Gastrocnemius medialis (tissue), 4 donors: ENCODE measurements around the gene RASSF5. TPM values are rescaled to one million over a fixed set of nuclear protein-coding genes. Genes with fewer than 3 reads are reported as not detected.
A peak's percentile ranks its signal among the peaks of the same experiment; 100 is the strongest.

ENCODE experiments used
- ATAC-seq, 2 donors: fragments of 150-250 bp; one replicate each; pipeline ENCODE4 v1.9.1; 2016
- DNase-seq, 2 donors: peaks; one replicate each; pipeline ENCODE4 v3.0.0-alpha.2; 2019
- H3K27ac ChIP-seq, 4 donors: fragments of 200-600 bp; sonication (generic); 1 replicate in 1 of 4; 2 replicates in 3 of 4; pipeline ENCODE4 v1.5.1; 2016 to 2018; ENCODE audit warnings: mild to moderate bottlenecking in 2 of 4, moderate library complexity in 1 of 4
- H3K27me3 ChIP-seq, 3 donors: fragments of 200-600 bp; sonication (generic) in 2 of 3; 1 replicate in 1 of 3; 2 replicates in 2 of 3; pipeline versions ENCODE4 v1.5.1 to v1.6.0; 2016 to 2019; ENCODE audit warnings: mild to moderate bottlenecking in 1 of 3, moderate library complexity in 1 of 3
- H3K36me3 ChIP-seq, 2 donors: fragments of 200-600 bp; sonication (generic) in 1 of 2; one replicate each; pipeline ENCODE4 v1.5.1; 2017 to 2018
- H3K4me1 ChIP-seq, 2 donors: fragments of 200-600 bp; sonication (generic) in 1 of 2; one replicate each; pipeline ENCODE4 v1.5.1; 2016 to 2017; ENCODE audit warnings: mild to moderate bottlenecking in 2 of 2
- H3K4me3 ChIP-seq, 4 donors: fragments of 200-600 bp; sonication (generic) in 3 of 4; 1 replicate in 1 of 4; 2 replicates in 3 of 4; pipeline ENCODE4 v1.5.1; 2016 to 2019; ENCODE audit warnings: mild to moderate bottlenecking in 2 of 4
- H3K9me3 ChIP-seq, 3 donors: fragments of 200-600 bp; sonication (generic) in 2 of 3; 1 replicate in 1 of 3; 2 replicates in 2 of 3; pipeline ENCODE4 v1.5.1; 2016 to 2019
- CTCF ChIP-seq, 5 experiments: fragments of 450-650 bp in 3 of 5; fragments of 200-600 bp in 2 of 5; sonication (generic) in 2 of 5; IDR thresholded peaks in 4 of 5; conservative IDR thresholded peaks in 1 of 5; 1 replicate in 4 of 5; 2 replicates in 1 of 5; pipeline ENCODE4 v1.5.1; 2016 to 2019; ENCODE audit warnings: antibody characterized with exemption in 5 of 5, mild to moderate bottlenecking in 3 of 5, moderate library complexity in 3 of 5
- POLR2A ChIP-seq, 2 donors: fragments of 450-650 bp; IDR thresholded peaks; one replicate each; pipeline ENCODE4 v1.6.1; 2017; ENCODE audit warnings: antibody characterized with exemption in 2 of 2, mild to moderate bottlenecking in 2 of 2, moderate library complexity in 2 of 2
- in situ Hi-C, 4 donors: fragments of 200-750 bp; cut with MboI; loops; one replicate each; pipeline versions ENCODE4 v1.15.0 to v1.8.0; 2017; ENCODE audit warnings: low sequenced_read_pairs in 4 of 4
- intact Hi-C: fragments of 100-400 bp; cut with DNase I; formaldehyde crosslinking; loops from one replicate; pipeline ENCODE4 v1.15.1; 2023; ENCODE audit warnings: low total_unique reads
- total RNA-seq, 4 donors: library from RNA; depleted of rRNA; stranded (reverse); fragments of >200 nt; gene quantifications; one replicate each; pipeline versions ENCODE4 v1.1.0 to v1.2.3, GENCODE V29; 2016

The RASSF5 gene
- total RNA-seq, 4 donors from 2014 or later: 5.9 to 15.9 (median 9.4) TPM

- Histone ChIP-seq H3K4me3 (no peak overlapping the region), H3K9me3 (no peaks in the 10 kb centered on the region), H3K4me1 (peaks cover 7 to 8% of the 10 kb centered on the region in 2 donors), H3K36me3 (peaks cover 0 to 67% of the 10 kb centered on the region in 2 donors), H3K27me3 (no peaks in the 10 kb centered on the region), H3K27ac (no peak overlapping the region)
- no peak for TF ChIP-seq CTCF (IDR thresholded peaks at IDR 0.05 in 4 of 5, conservative IDR thresholded peaks at IDR 0.05 in 1 of 5)
- TF ChIP-seq POLR2A (IDR thresholded peaks at IDR 0.05): no peak
- in situ Hi-C loops: loop anchor here in 1 of 4 donors (10.0 kb wide), 1 partner anchor 104 kb away; no protein-coding TSS in a partner anchor
- ATAC-seq (no peak), DNase-seq (no peak)
- intact Hi-C loops: no loop called here
Measured at GRCh38 chr1:206588492-206588891, 81.2 kb downstream of the RASSF5 start.

GRCh38 chr1:206589206-206589605, 81.9 kb downstream of the RASSF5 start:
- DNase-seq (no peak), ATAC-seq (no peak)
- no peaks in the 10 kb centered on the region for H3K27me3 ChIP-seq

GRCh38 chr1:206590025-206590758, 82.9 kb downstream of the RASSF5 start:
- no peak for TF ChIP-seq POLR2A (IDR thresholded peaks at IDR 0.05)
- TF ChIP-seq CTCF (IDR thresholded peaks at IDR 0.05 in 4 of 5, conservative IDR thresholded peaks at IDR 0.05 in 1 of 5): no peak
- no peak overlapping the region for H3K27ac ChIP-seq
- H3K36me3 ChIP-seq: peaks cover 0 to 84% of the 10 kb centered on the region in 2 donors
- H3K9me3 ChIP-seq: no peaks in the 10 kb centered on the region
- DNase-seq: no peak
- in situ Hi-C loops: no loop called here
- no peaks in the 10 kb centered on the region for H3K27me3 ChIP-seq
- intact Hi-C loops: no loop called here
- no peak for ATAC-seq
- no peak overlapping the region for H3K4me3 ChIP-seq
- peaks cover 7 to 8% of the 10 kb centered on the region in 2 donors for H3K4me1 ChIP-seq

More at GRCh38 chr1:206589206-206589605, 81.9 kb downstream of the RASSF5 start:
- peaks cover 0 to 75% of the 10 kb centered on the region in 2 donors for H3K36me3 ChIP-seq
- no peak for TF ChIP-seq POLR2A (IDR thresholded peaks at IDR 0.05)
- no peak for TF ChIP-seq CTCF (IDR thresholded peaks at IDR 0.05 in 4 of 5, conservative IDR thresholded peaks at IDR 0.05 in 1 of 5)
- peak overlapping the region in 1 of 4 donors; percentile 7 for H3K27ac ChIP-seq
- H3K4me3 ChIP-seq: no peak overlapping the region
- in situ Hi-C loops: loop anchor here in 1 of 4 donors (10.0 kb wide), 1 partner anchor 104 kb away; no protein-coding TSS in a partner anchor
- H3K4me1 ChIP-seq: peaks cover 7 to 8% of the 10 kb centered on the region in 2 donors
- intact Hi-C loops: no loop called here
- no peaks in the 10 kb centered on the region for H3K9me3 ChIP-seq

- TF ChIP-seq CTCF (IDR thresholded peaks at IDR 0.05 in 4 of 5, conservative IDR thresholded peaks at IDR 0.05 in 1 of 5): no peak
- intact Hi-C loops: no loop called here
- H3K4me3 ChIP-seq: no peak overlapping the region
- DNase-seq (no peak), ATAC-seq (no peak)
- H3K27me3 ChIP-seq: no peaks in the 10 kb centered on the region
- in situ Hi-C loops: no loop called here
- peaks cover 3 to 86% of the 10 kb centered on the region in 2 donors for H3K36me3 ChIP-seq
- H3K4me1 ChIP-seq: peaks cover 7 to 8% of the 10 kb centered on the region in 2 donors
- peak overlapping the region in 2 of 4 donors; percentile 39 to 74 for H3K27ac ChIP-seq
- no peaks in the 10 kb centered on the region for H3K9me3 ChIP-seq
Measured at GRCh38 chr1:206591226-206591625, 83.9 kb downstream of the RASSF5 start.
